Right lobe of liver (tissue), 4 donors: ENCODE results near the gene SKIDA1.

Experiments
- CTCF ChIP-seq, 4 donors: fragments of 200-600 bp in 3 of 4; fragments of 450-650 bp in 1 of 4; IDR thresholded peaks; one replicate each; pipeline versions ENCODE4 v1.5.1 to v1.8.0; 2016 to 2022; ENCODE audit warnings: antibody characterized with exemption in 4 of 4, mild to moderate bottlenecking in 2 of 4
- POLR2A ChIP-seq: fragments of 450-650 bp; IDR thresholded peaks from one replicate; pipeline ENCODE4 v1.6.1; 2017; ENCODE audit warnings: antibody characterized with exemption, mild to moderate bottlenecking
- donor health status: DM: no; HTN: no; CAD: no.
- donor health status: DM: no; HTN: no; CAD: no.
- donor health status: DM: no; HTN: yes; CAD: no.

- TF ChIP-seq CTCF (IDR thresholded peaks at IDR 0.05) (no peak), POLR2A (no peak)
These were observed 21.9 kb downstream of the SKIDA1 start for GRCh38 chr10:21503542-21503941.
